Psoas muscle (tissue), 8 donors: ENCODE measurements around the gene PACSIN3. TPM values are rescaled to one million over a fixed set of nuclear protein-coding genes. Genes with fewer than 3 reads are reported as not detected.

ENCODE experiments used
- ATAC-seq, 4 donors: fragments of 200-7000 bp; cut with Tn5 transposase; one replicate each; pipeline ENCODE4 v1.9.1; 2020; ENCODE audit warnings: moderate library complexity in 3 of 4, mild to moderate bottlenecking in 2 of 4
- DNase-seq, 2 donors: peaks; one replicate each; pipeline ENCODE4 v3.0.0-alpha.2; 2020
- H3K27ac ChIP-seq: fragments of 200-600 bp; one replicate; pipeline ENCODE4 v1.8.0; 2022
- H3K27me3 ChIP-seq, 3 donors: fragments of 200-600 bp in 1 of 3; one replicate each; pipeline versions ENCODE4 v1.6.1 to v1.8.0; 2013 to 2022; ENCODE audit warnings: low read length in 2 of 3, mild to moderate bottlenecking in 2 of 3, moderate library complexity in 1 of 3; ENCODE audit not compliant: insufficient read depth in 3 of 3
- H3K36me3 ChIP-seq, 2 donors: fragments of 200-600 bp in 1 of 2; one replicate each; pipeline versions ENCODE4 v1.6.1 to v1.8.0; 2013 to 2022; ENCODE audit warnings: low read depth in 1 of 2, mild to moderate bottlenecking in 1 of 2, moderate library complexity in 1 of 2; ENCODE audit not compliant: insufficient read depth in 1 of 2
- H3K4me1 ChIP-seq: fragments of 200-600 bp; one replicate; pipeline ENCODE4 v1.8.0; 2022
- H3K4me3 ChIP-seq: fragments of 200-600 bp; one replicate; pipeline ENCODE4 v1.8.0; 2022; ENCODE audit warnings: mild to moderate bottlenecking
- H3K9me3 ChIP-seq: fragments of 200-600 bp; one replicate; pipeline ENCODE4 v1.8.0; 2022
- WGBS, 3 donors: extraction: QIAGEN DNeasy Blood & Tissue Kit; methylation state at CpG; one replicate each; pipeline versions ENCODE4 v1.1.6 to v1.1.7; 2013; 5-methylcytosine and 5-hydroxymethylcytosine counted together
- intact Hi-C, 2 donors: fragments of 100-400 bp; cut with DNase I; formaldehyde crosslinking; loops; one replicate each; pipeline versions ENCODE4 v1.11.0 to v1.14.2; 2022
- polyA plus RNA-seq, 3 donors: library from polyadenylated mRNA; stranded (reverse); fragments of 200-250 nt; gene quantifications; one replicate each; pipeline ENCODE4 v1.2.3, GENCODE V29; 2013
- total RNA-seq, 4 donors: library from RNA; stranded (reverse); fragmentation: NEBNext Ultra II Directional in 2 of 4; extraction: Animal tissue kit (Norgen Biotek cat#: 25700) in 2 of 4; gene quantifications; one replicate each; pipeline versions ENCODE4 v1.2.1 to v1.2.4, GENCODE V29; 2021 to 2023
- TF ChIP-seq, protein P1 (sequence below): fragments of 200-600 bp; IDR thresholded peaks from one replicate; pipeline ENCODE4 v1.8.0; 2022; ENCODE audit warnings: antibody characterized with exemption
- donor health status: healthy with polysubstance abuse.
- donor health status: DM: no; HTN: no; CAD: no; lungs with moderate emphysema.
- donor health status: Bipolar disorder and iron deficiency.
- donor health status: healthy.
- donor health status: DM: yes; HTN: yes; CAD: no.
- donor health status: DM: no; HTN: no; CAD: no.
- donor health status: DM: no; HTN: no; CAD: no.
- donor health status: DM: yes; HTN: yes; CAD: no.

Gene PACSIN3
- total and polyA plus RNA-seq, 7 donors: 90.4 to 430 (median 284) TPM

DNA sequence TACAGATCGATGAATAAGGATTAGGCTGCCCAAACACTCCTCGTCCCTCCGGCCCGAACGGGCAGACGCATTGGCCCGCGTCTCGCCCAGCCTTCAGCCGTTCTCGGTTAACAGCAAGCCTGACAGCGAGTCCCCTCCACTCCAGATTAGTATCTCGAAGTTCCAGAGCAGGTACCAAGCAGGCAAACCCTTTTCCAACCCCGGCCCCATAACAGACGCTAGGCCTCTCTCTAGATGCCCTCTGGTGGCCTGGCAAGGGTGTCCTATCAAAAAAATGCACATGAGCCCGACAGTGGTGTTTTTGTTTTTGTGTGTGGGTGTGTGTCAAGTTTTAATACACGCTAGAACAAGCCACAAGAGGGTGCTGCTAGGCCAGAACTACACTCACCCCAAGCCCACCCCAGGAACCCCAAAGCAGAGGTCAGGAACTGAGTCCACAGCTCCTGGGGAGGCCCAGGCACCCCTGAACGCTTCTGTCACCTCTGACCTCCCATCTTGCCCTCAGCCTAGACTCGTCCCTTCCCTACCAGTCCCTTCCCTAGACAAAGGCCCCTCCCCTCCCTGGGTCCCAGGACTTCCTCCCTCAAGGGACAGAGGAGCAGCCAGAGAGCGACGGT, 8.9 kb downstream of the PACSIN3 start:
- peak; percentile 49 to 64 (median 51) for ATAC-seq
- TF ChIP-seq, protein P1, sequence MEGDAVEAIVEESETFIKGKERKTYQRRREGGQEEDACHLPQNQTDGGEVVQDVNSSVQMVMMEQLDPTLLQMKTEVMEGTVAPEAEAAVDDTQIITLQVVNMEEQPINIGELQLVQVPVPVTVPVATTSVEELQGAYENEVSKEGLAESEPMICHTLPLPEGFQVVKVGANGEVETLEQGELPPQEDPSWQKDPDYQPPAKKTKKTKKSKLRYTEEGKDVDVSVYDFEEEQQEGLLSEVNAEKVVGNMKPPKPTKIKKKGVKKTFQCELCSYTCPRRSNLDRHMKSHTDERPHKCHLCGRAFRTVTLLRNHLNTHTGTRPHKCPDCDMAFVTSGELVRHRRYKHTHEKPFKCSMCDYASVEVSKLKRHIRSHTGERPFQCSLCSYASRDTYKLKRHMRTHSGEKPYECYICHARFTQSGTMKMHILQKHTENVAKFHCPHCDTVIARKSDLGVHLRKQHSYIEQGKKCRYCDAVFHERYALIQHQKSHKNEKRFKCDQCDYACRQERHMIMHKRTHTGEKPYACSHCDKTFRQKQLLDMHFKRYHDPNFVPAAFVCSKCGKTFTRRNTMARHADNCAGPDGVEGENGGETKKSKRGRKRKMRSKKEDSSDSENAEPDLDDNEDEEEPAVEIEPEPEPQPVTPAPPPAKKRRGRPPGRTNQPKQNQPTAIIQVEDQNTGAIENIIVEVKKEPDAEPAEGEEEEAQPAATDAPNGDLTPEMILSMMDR: peak; percentile 48
- H3K36me3 ChIP-seq: peaks cover 0 to 84% of the 10 kb centered on the region in 2 donors
- H3K9me3 ChIP-seq: no peaks in the 10 kb centered on the region
- H3K27me3 ChIP-seq: no peaks in the 10 kb centered on the region
- intact Hi-C loops: loop anchor here in 1 of 2 donors (5.0 kb wide), 1 partner anchor 80 kb away; the partner anchor contains the start of gene NR1H3
- H3K27ac ChIP-seq: peak overlapping the region; percentile 95
- peaks cover 78% of the 10 kb centered on the region for H3K4me1 ChIP-seq
- H3K4me3 ChIP-seq: peak overlapping the region; percentile 94
- peak; percentile 58 to 80 for DNase-seq
- WGBS, 3 donors: 1 to 2% (median 1%) methylated on average over 20 to 21 of the region's 21 CpGs

DNA sequence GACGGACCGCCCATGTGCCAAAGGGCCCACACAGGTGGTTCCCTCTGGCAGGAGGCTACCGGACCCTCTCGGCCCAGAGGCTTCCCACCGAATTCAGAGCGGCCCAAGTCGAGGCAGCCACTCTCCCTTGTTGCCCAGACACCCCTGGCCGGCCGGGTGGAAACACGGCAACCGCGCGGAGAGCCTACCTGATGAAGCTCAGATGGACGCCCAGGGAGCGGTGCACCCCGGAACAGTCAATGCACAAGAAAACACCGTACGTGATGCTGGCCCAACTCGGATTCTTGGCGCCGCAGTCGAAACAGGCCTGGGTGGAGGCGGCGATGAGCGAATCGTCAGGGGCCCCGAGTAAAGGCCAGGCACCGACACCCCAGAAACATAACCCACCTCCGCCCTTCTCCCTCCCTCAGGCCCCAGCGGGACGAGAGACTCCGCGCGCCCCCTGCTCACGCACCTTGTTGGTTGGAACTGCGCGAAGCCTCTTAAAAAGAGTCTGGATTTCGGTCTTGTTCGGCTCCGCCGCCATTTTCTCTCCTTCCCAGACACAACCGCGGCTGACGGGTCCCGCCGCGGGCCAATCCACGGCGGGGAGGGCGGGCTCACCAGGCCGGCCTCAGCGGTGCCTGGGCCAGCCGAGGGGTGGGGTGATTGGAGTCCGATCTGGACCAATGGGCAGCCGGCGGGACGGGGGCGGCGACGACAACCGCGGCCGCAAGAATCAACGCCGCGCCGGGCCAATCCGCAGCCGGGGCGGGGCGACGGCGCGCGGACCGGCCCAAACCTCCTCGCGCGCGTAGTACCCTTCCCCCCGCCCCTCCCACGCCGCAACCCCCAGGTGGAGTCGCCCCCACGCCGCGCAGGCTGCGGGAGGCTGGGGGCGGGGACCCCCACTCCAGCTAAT, 9.7 kb downstream of the PACSIN3 start, which contains the start of gene ARFGAP2:
TSS of gene ARFGAP2 (minus strand) at position 552 of the 901 bp plus-strand sequence. CDS start at position 526, 26 bp downstream.
- Histone ChIP-seq H3K9me3 (no peaks in the 10 kb centered on the region), H3K4me1 (peaks cover 75% of the 10 kb centered on the region), H3K4me3 (peak within 1 kb of the TSS; percentile 94), H3K36me3 (peaks cover 0 to 85% of the 10 kb centered on the region in 2 donors), H3K27me3 (no peaks in the 10 kb centered on the region), H3K27ac (peak within 1 kb of the TSS; percentile 95)
- WGBS, 3 donors: 0 to 1% (median 1%) methylated on average over 68 to 89 of the region's 89 CpGs
- TF ChIP-seq, protein P1: no peak
- DNase-seq (peak; percentile 98), ATAC-seq (peak; percentile 84 to 89 (median 88))
- intact Hi-C loops: loop anchor here in 1 of 2 donors (5.0 kb wide), 1 partner anchor 81 kb away; the partner anchor contains the start of gene NR1H3

DNA sequence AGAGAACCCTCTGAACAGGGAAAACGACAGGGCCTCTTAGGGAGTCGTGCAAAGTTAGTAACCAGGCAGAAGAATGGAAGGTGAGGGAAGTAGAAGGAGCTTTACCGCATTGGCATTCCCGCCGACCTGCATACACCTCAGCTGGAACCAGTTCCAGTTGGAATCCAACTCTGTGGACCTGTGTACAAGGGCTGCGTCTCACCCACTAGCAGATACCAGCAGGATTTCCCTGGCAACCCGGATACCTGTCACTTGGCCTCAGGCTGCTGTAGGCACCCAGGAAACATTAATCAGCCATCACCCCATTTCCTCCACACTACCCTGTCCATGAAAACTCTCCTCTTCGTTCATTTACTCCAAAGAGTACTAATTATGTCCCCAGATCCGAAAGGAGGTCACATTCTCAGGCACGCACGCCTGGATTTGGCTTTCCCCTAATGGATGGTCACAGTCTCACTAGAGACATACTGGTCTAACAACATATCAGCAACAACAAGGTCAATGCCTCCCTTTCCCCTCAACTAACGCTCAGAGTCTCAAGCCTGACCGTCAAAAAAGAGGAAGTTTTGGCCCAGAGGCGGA, 10.4 kb downstream of the PACSIN3 start:
- H3K27me3 ChIP-seq: no peaks in the 10 kb centered on the region
- peak overlapping the region; percentile 94 for H3K4me3 ChIP-seq
- intact Hi-C loops: loop anchor here in 1 of 2 donors (5.0 kb wide), 1 partner anchor 81 kb away; the partner anchor contains the start of gene NR1H3
- H3K36me3 ChIP-seq: peaks cover 0 to 85% of the 10 kb centered on the region in 2 donors
- H3K4me1 ChIP-seq: peaks cover 67% of the 10 kb centered on the region
- DNase-seq (peak in 1 of 2 donors; percentile 24), ATAC-seq (no peak)
- TF ChIP-seq, protein P1: no peak
- H3K27ac ChIP-seq: peak overlapping the region; percentile 95
- no peaks in the 10 kb centered on the region for H3K9me3 ChIP-seq
- 30 to 38% (median 33%) methylated on average over 14 of the region's 14 CpGs for WGBS, 3 donors

DNA sequence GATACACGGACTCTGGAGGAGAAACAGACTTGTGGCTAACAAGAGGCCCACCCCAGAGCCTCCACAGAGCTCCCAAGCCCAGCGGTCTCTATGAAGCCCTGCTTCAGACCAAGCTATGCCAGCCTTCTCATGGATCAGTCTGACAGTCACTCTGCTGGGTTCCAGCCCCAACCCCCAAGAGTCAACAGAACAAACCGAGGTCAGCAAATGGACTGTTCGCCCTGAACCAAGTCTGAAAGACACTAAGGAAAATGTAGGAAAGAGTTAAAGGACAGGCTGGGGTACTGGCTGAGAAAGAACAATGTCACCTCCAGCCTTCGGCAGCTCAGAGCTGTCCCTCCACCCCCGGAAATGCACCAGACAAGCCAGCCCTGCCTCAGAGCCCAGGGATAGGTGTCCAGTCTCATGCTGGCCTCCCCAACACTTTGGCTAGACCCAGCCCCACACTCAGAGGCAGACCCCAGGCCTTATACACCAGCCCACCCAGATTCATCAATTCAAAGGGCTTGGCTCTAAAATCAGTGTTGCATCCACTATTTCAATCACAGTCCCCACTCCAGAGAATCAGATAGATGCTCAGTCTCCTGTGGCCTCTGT, 13.4 kb downstream of the PACSIN3 start:
- Histone ChIP-seq H3K27ac (no peak overlapping the region), H3K27me3 (no peaks in the 10 kb centered on the region), H3K4me1 (peaks cover 40% of the 10 kb centered on the region), H3K4me3 (no peak overlapping the region), H3K9me3 (no peaks in the 10 kb centered on the region), H3K36me3 (peaks cover 0 to 85% of the 10 kb centered on the region in 2 donors)
- ATAC-seq (no peak), DNase-seq (no peak)
- intact Hi-C loops: no loop called here
- TF ChIP-seq, protein P1: no peak
- 57 to 64% (median 57%) methylated on average over 6 of the region's 6 CpGs for WGBS, 3 donors
